GM10248 (cell line): Measurements from ENCODE around the gene NCBP3.
A peak's percentile ranks its signal among the peaks of the same experiment; 100 is the strongest.

Source experiments
- CTCF ChIA-PET: fragments of 300-600 bp; sonication (Branson Sonifier 250); formaldehyde crosslinking; extraction: SDS; loops from one replicate; lab custom pipeline; 2021; ENCODE audit warnings: antibody characterized with exemption; lab: Yijun Ruan, JAX
- POLR2A ChIA-PET: fragments of 350-650 bp; sonication (Branson Sonifier 250); formaldehyde crosslinking; extraction: SDS; loops from one replicate; lab custom pipeline; 2020; ENCODE audit warnings: antibody characterized with exemption; lab: Yijun Ruan, JAX
- DNase-seq: peaks from one replicate; pipeline ENCODE4 v3.0.0; 2012; ENCODE audit errors: extremely low spot score
- CTCF ChIP-seq: IDR thresholded peaks from 2 replicates; pipeline ENCODE4 v1.5.1; 2012; ENCODE audit warnings: mild to moderate bottlenecking, low read depth; ENCODE audit errors: extremely low read depth, missing control alignments, control extremely low read depth

NCBP3 gene

GRCh38 chr17:3845621-3846436 is at the start of gene NCBP3:
Gene NCBP3 (minus strand): TSS chr17:3846246. CDS start chr17:3846223, 23 bp downstream.
- peak; percentile 98 for DNase-seq
- TF ChIP-seq CTCF: peak; percentile 94
- CTCF ChIA-PET: interaction anchor here (0.6 to 6.9 kb wide), 42 partner anchors 8 to 1463 kb away, joined by 3 to 107 read pairs (median 5); partner anchors contain the start of genes CAMKK1, CTNS, EMC6 and SHPK
- POLR2A ChIA-PET: interaction anchor here (0.7 to 1.5 kb wide), 4 partner anchors 12 to 210 kb away, joined by 3 to 6 read pairs (median 4); partner anchors contain the start of genes CTNS and SHPK

GRCh38 chr17:3895354-3895753 is 49.3 kb upstream of the NCBP3 start:
- ChIA-PET CTCF (interaction anchor here (1.3 to 3.7 kb wide), 3 partner anchors 13 to 18 kb away, joined by 3 to 31 read pairs (median 19); no protein-coding TSS in a partner anchor), POLR2A (no interaction called here)
- no peak for TF ChIP-seq CTCF
- DNase-seq: no peak

- CTCF ChIA-PET: interaction anchor here (1.9 to 3.3 kb wide), 4 partner anchors 10 to 49 kb away, joined by 6 to 31 read pairs (median 14); partner anchors contain the start of gene NCBP3
- POLR2A ChIA-PET: no interaction called here
- no peak for TF ChIP-seq CTCF
- DNase-seq: no peak
Measured at GRCh38 chr17:3894911-3895343, 48.9 kb upstream of the NCBP3 start.

- ChIA-PET POLR2A (no interaction called here), CTCF (interaction anchor here (1.4 to 3.3 kb wide), 6 partner anchors 11 to 156 kb away, joined by 3 to 31 read pairs (median 10); partner anchors contain the start of gene NCBP3)
- TF ChIP-seq CTCF: no peak
Measured at GRCh38 chr17:3894188-3894587, 48.1 kb upstream of the NCBP3 start.

GRCh38 chr17:3893720-3894116 is 47.7 kb upstream of the NCBP3 start:
- no peak for DNase-seq
- no peak for TF ChIP-seq CTCF
- POLR2A ChIA-PET: no interaction called here
- CTCF ChIA-PET: interaction anchor here (1.4 to 3.3 kb wide), 6 partner anchors 11 to 155 kb away, joined by 3 to 31 read pairs (median 10); partner anchors contain the start of gene NCBP3

More at GRCh38 chr17:3894188-3894587, 48.1 kb upstream of the NCBP3 start:
- DNase-seq: no peak

- peak; percentile 99 for DNase-seq
- POLR2A ChIA-PET: interaction anchor here (1.3 kb wide), 1 partner anchor 18 kb away, joined by 3 read pairs; no protein-coding TSS in a partner anchor
- CTCF ChIA-PET: interaction anchor here (1.4 to 3.3 kb wide), 6 partner anchors 12 to 155 kb away, joined by 3 to 31 read pairs (median 10); partner anchors contain the start of gene NCBP3
- no peak for TF ChIP-seq CTCF
Measured at GRCh38 chr17:3893003-3893719, 47.1 kb upstream of the NCBP3 start, which contains the start of gene CAMKK1. Gene CAMKK1 (minus strand): TSS chr17:3893053. CDS start chr17:3885687, 7,366 bp downstream.
